Activated CD8-positive, alpha-beta T cell treated with anti-CD3 and anti-CD28 coated beads for 36 hours (primary cell): Measurements from ENCODE around the gene STOML1. TPM values are rescaled to one million over a fixed set of nuclear protein-coding genes. Genes with fewer than 3 reads are reported as not detected.

Experiments
- ATAC-seq: fragments of 200-7000 bp; cut with Tn5 transposase; one replicate; pipeline ENCODE4 v1.10.0; 2021; ENCODE audit warnings: mild to moderate bottlenecking, moderate library complexity
- CTCF ChIA-PET: fragments of 350-600 bp; sonication (Branson Sonifier 250); formaldehyde crosslinking; loops from one replicate; lab custom pipeline; 2021; ENCODE audit warnings: antibody characterized with exemption; lab: Charles Lee
- POLR2A ChIA-PET: fragments of 350-600 bp; sonication (Branson Sonifier 250); formaldehyde crosslinking; loops from one replicate; lab custom pipeline; 2021; ENCODE audit warnings: antibody characterized with exemption; lab: Charles Lee
- DNase-seq: peaks from one replicate; pipeline ENCODE4 v3.0.0-alpha.2; 2020
- H3K27ac Mint-ChIP-seq: one replicate; pipeline ENCODE4 v1.8.0; 2021; ENCODE audit warnings: mild to moderate bottlenecking, mixed read lengths
- H3K27me3 Mint-ChIP-seq: one replicate; pipeline ENCODE4 v1.8.0; 2021; ENCODE audit warnings: mixed read lengths
- H3K36me3 Mint-ChIP-seq: one replicate; pipeline ENCODE4 v1.8.0; 2021; ENCODE audit warnings: low read depth, mixed read lengths
- H3K4me1 Mint-ChIP-seq: one replicate; pipeline ENCODE4 v1.8.0; 2021; ENCODE audit warnings: low read depth, mixed read lengths
- H3K4me3 Mint-ChIP-seq: one replicate; pipeline ENCODE4 v1.8.0; 2021; ENCODE audit warnings: mild to moderate bottlenecking, moderate library complexity, mixed read lengths
- H3K9me3 Mint-ChIP-seq: one replicate; pipeline ENCODE4 v1.8.0; 2021; ENCODE audit warnings: mixed read lengths
- CTCF ChIP-seq: fragments of 200-600 bp; IDR thresholded peaks from one replicate; pipeline ENCODE4 v1.8.0; 2022; ENCODE audit warnings: antibody characterized with exemption, mild to moderate bottlenecking
- intact Hi-C: fragments of 100-400 bp; cut with micrococcal nuclease; formaldehyde crosslinking; loops from one replicate; pipeline ENCODE4 v1.10.0; 2022
- total RNA-seq, 2 experiments: library from RNA; stranded (reverse); gene quantifications; one replicate each; pipeline ENCODE4 v1.2.3, GENCODE V29; 2021

STOML1 gene
- total RNA-seq, 2 experiments from 2014 or later, result 5.2 to 6.5 TPM

GRCh38 chr15:73959801-73960200, 32.3 kb downstream of the STOML1 start:
- no peak for TF ChIP-seq CTCF
- Mint-ChIP-seq H3K4me1 (peaks cover 26% of the 10 kb centered on the region), H3K9me3 (no peaks in the 10 kb centered on the region), H3K27me3 (no peaks in the 10 kb centered on the region), H3K36me3 (no peaks in the 10 kb centered on the region), H3K4me3 (no peak overlapping the region), H3K27ac (no peak overlapping the region)
- POLR2A ChIA-PET, result interaction anchor here (1.3 kb wide), 1 partner anchor 10 kb away, joined by 3 read pairs; no protein-coding TSS in a partner anchor
- CTCF ChIA-PET, result interaction anchor here (1.3 to 3.8 kb wide), 7 partner anchors 9 to 63 kb away, joined by 4 to 38 read pairs (median 5); no protein-coding TSS in a partner anchor
- ATAC-seq (no peak), DNase-seq (no peak)
- intact Hi-C loops, result no loop called here

GRCh38 chr15:73959012-73959581, 33.0 kb downstream of the STOML1 start:
- peak; percentile 12 for TF ChIP-seq CTCF
- DNase-seq (peak; percentile 48), ATAC-seq (peak; percentile 95)
- Mint-ChIP-seq H3K27ac (no peak overlapping the region), H3K36me3 (no peaks in the 10 kb centered on the region), H3K4me1 (peaks cover 22% of the 10 kb centered on the region), H3K27me3 (no peaks in the 10 kb centered on the region), H3K4me3 (no peak overlapping the region), H3K9me3 (no peaks in the 10 kb centered on the region)
- intact Hi-C loops, result no loop called here
- ChIA-PET POLR2A (no interaction called here), CTCF (interaction anchor here (0.6 to 3.8 kb wide), 7 partner anchors 8 to 62 kb away, joined by 3 to 38 read pairs (median 5); no protein-coding TSS in a partner anchor)

GRCh38 chr15:73957785-73958184, 34.3 kb downstream of the STOML1 start:
- Mint-ChIP-seq H3K4me1 (peaks cover 20% of the 10 kb centered on the region), H3K4me3 (no peak overlapping the region), H3K36me3 (no peaks in the 10 kb centered on the region), H3K27me3 (no peaks in the 10 kb centered on the region), H3K27ac (no peak overlapping the region), H3K9me3 (no peaks in the 10 kb centered on the region)
- POLR2A ChIA-PET, result interaction anchor here (0.6 to 1.2 kb wide), 2 partner anchors 15 to 37 kb away, joined by 3 to 4 read pairs; partner anchors contain the start of gene PML
- ATAC-seq (no peak), DNase-seq (no peak)
- CTCF ChIA-PET, result interaction anchor here (1.2 to 2.7 kb wide), 5 partner anchors 15 to 97 kb away, joined by 3 to 11 read pairs (median 5); no protein-coding TSS in a partner anchor
- intact Hi-C loops, result no loop called here
- TF ChIP-seq CTCF, result no peak

GRCh38 chr15:73957276-73957675, 34.8 kb downstream of the STOML1 start:
- Mint-ChIP-seq H3K27me3 (no peaks in the 10 kb centered on the region), H3K4me3 (no peak overlapping the region), H3K36me3 (no peaks in the 10 kb centered on the region), H3K4me1 (peaks cover 20% of the 10 kb centered on the region), H3K27ac (no peak overlapping the region), H3K9me3 (no peaks in the 10 kb centered on the region)
- ChIA-PET POLR2A (interaction anchor here (0.6 to 1.2 kb wide), 2 partner anchors 16 to 59 kb away, joined by 3 to 4 read pairs; no protein-coding TSS in a partner anchor), CTCF (interaction anchor here (1.2 to 2.7 kb wide), 4 partner anchors 16 to 97 kb away, joined by 3 to 11 read pairs (median 4); no protein-coding TSS in a partner anchor)
- intact Hi-C loops, result no loop called here
- no peak for DNase-seq
- TF ChIP-seq CTCF, result no peak
- ATAC-seq, result no peak

GRCh38 chr15:73956743-73957135, 35.4 kb downstream of the STOML1 start:
- no peaks in the 10 kb centered on the region for H3K27me3 Mint-ChIP-seq
- ATAC-seq (no peak), DNase-seq (no peak)
- intact Hi-C loops, result no loop called here
- no peaks in the 10 kb centered on the region for H3K9me3 Mint-ChIP-seq
- peaks cover 20% of the 10 kb centered on the region for H3K4me1 Mint-ChIP-seq
- ChIA-PET CTCF (interaction anchor here (0.8 to 2.7 kb wide), 3 partner anchors 8 to 83 kb away, joined by 3 to 11 read pairs (median 3); no protein-coding TSS in a partner anchor), POLR2A (interaction anchor here (0.6 to 1.2 kb wide), 2 partner anchors 17 to 59 kb away, joined by 3 to 4 read pairs; no protein-coding TSS in a partner anchor)
- H3K36me3 Mint-ChIP-seq, result no peaks in the 10 kb centered on the region
- H3K27ac Mint-ChIP-seq, result no peak overlapping the region
- H3K4me3 Mint-ChIP-seq, result no peak overlapping the region
- TF ChIP-seq CTCF, result no peak
